Stomach (tissue), 9 donors: ENCODE results near the gene CLTA. TPM values are rescaled to one million over a fixed set of nuclear protein-coding genes. Genes with fewer than 3 reads are reported as not detected.

ENCODE experiments used
- DNase-seq, 2 donors: peaks; one replicate each; pipeline versions ENCODE4 v3.0.0 to v3.0.0-alpha.2; 2013 to 2019
- H3K27ac ChIP-seq, 5 donors: fragments of 200-600 bp in 4 of 5; sonication (generic) in 4 of 5; one replicate each; pipeline ENCODE4 v1.5.1; 2013 to 2019; ENCODE audit warnings: mild to moderate bottlenecking in 1 of 5, moderate library complexity in 1 of 5
- H3K27me3 ChIP-seq, 3 donors: fragments of 200-600 bp; sonication (generic); one replicate each; pipeline ENCODE4 v1.5.1; 2017 to 2019; ENCODE audit warnings: mixed run types in 1 of 3
- H3K36me3 ChIP-seq, 4 donors: fragments of 200-600 bp; sonication (generic); 1 replicate in 3 of 4; 2 replicates in 1 of 4; pipeline ENCODE4 v1.5.1; 2016 to 2019
- H3K4me1 ChIP-seq, 4 donors: fragments of 200-600 bp; sonication (generic); one replicate each; pipeline ENCODE4 v1.5.1; 2016 to 2019
- H3K4me3 ChIP-seq, 4 donors: fragments of 200-600 bp; sonication (generic) in 3 of 4; one replicate each; pipeline ENCODE4 v1.5.1; 2016 to 2019; ENCODE audit warnings: mild to moderate bottlenecking in 1 of 4
- H3K9me3 ChIP-seq, 4 donors: fragments of 200-600 bp; sonication (generic); one replicate each; pipeline ENCODE4 v1.5.1; 2016 to 2019
- EP300 ChIP-seq: sonication (generic); formaldehyde crosslinking; IDR thresholded peaks from one replicate; pipeline ENCODE4 v1.6.1; 2017; ENCODE audit warnings: antibody characterized with exemption
- POLR2A ChIP-seq, 4 donors: fragments of 450-650 bp; IDR thresholded peaks; one replicate each; pipeline ENCODE4 v1.6.1; 2016; ENCODE audit warnings: antibody characterized with exemption in 4 of 4, control low read depth in 2 of 4, mild to moderate bottlenecking in 1 of 4, moderate library complexity in 1 of 4
- POLR2AphosphoS5 ChIP-seq, 3 donors: sonication (generic); formaldehyde crosslinking; IDR thresholded peaks; one replicate each; pipeline ENCODE4 v1.6.1; 2016; ENCODE audit warnings: antibody characterized with exemption in 3 of 3
- WGBS, 5 donors: extraction: QIAGEN DNeasy Blood & Tissue Kit in 3 of 5; methylation state at CpG; one replicate each; pipeline versions ENCODE4 v1.1.5 to v1.1.7; 2013 to 2018; 5-methylcytosine and 5-hydroxymethylcytosine counted together
- intact Hi-C: fragments of 100-400 bp; cut with DNase I; formaldehyde crosslinking; loops from one replicate; pipeline ENCODE4 v1.15.1; 2023; ENCODE audit warnings: low total_unique reads
- polyA plus RNA-seq, 3 donors: library from polyadenylated mRNA; stranded (reverse); fragments of 200-250 nt; gene quantifications; one replicate each; pipeline ENCODE4 v1.2.3, GENCODE V29; 2013
- total RNA-seq, 5 donors: library from RNA; depleted of rRNA; stranded (reverse); fragments of >200 nt; gene quantifications; one replicate each; pipeline versions ENCODE4 v1.1.0 to v1.2.3, GENCODE V29; 2014 to 2016
- TF ChIP-seq, protein P1 (sequence below), 7 experiments: fragments of 450-650 bp in 4 of 7; fragments of 200-600 bp in 3 of 7; sonication (generic) in 3 of 7; IDR thresholded peaks; one replicate each; pipeline ENCODE4 v1.5.1; 2016 to 2019; ENCODE audit warnings: antibody characterized with exemption in 7 of 7, control low read depth in 2 of 7, mild to moderate bottlenecking in 1 of 7
- donor health status: healthy with polysubstance abuse.
- donor health status: Bipolar disorder and iron deficiency.
- donor health status: healthy.

Gene CLTA
- total and polyA plus RNA-seq, 8 donors = 25.1 to 890 (median 150) TPM

DNA sequence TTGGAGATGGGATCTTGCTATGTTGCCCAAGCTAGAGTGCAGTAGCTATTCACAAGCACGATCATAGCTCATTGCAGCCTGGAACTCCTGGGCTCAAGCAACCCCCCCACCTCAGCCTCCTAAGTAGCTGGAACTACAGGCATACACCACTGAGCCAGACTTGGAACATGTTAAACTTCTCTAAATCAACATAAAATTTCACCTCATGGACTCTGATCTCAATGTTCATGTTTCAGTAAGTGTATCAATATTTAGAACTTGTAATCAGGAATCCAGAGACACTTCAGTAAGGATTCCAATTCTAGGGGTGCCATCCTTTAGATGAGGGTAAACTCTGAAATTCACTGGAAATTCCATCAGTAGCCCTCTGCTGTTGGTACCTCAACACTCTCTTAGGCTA, 60.7 kb downstream of the CLTA start:
- Histone ChIP-seq H3K27ac (no peak overlapping the region), H3K4me1 (peaks cover 9 to 59% (median 24%) of the 10 kb centered on the region in 4 donors), H3K36me3 (peaks cover 0 to 10% (median 9%) of the 10 kb centered on the region in 4 donors), H3K27me3 (no peaks in the 10 kb centered on the region), H3K9me3 (no peaks in the 10 kb centered on the region), H3K4me3 (no peak overlapping the region)
- 50 to 98% (median 88%) methylated on average over 1 of the region's 1 CpG for WGBS, 5 donors
- intact Hi-C loops = loop anchor here (5.0 kb wide), 1 partner anchor 76 kb away; no protein-coding TSS in a partner anchor
- DNase-seq = no peak
- TF ChIP-seq EP300 (no peak), POLR2A (IDR thresholded peaks at IDR 0.05) (no peak), POLR2AphosphoS5 (IDR thresholded peaks at IDR 0.05) (no peak)
- TF ChIP-seq, protein P1, sequence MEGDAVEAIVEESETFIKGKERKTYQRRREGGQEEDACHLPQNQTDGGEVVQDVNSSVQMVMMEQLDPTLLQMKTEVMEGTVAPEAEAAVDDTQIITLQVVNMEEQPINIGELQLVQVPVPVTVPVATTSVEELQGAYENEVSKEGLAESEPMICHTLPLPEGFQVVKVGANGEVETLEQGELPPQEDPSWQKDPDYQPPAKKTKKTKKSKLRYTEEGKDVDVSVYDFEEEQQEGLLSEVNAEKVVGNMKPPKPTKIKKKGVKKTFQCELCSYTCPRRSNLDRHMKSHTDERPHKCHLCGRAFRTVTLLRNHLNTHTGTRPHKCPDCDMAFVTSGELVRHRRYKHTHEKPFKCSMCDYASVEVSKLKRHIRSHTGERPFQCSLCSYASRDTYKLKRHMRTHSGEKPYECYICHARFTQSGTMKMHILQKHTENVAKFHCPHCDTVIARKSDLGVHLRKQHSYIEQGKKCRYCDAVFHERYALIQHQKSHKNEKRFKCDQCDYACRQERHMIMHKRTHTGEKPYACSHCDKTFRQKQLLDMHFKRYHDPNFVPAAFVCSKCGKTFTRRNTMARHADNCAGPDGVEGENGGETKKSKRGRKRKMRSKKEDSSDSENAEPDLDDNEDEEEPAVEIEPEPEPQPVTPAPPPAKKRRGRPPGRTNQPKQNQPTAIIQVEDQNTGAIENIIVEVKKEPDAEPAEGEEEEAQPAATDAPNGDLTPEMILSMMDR (IDR thresholded peaks at IDR 0.05) = no peak

DNA sequence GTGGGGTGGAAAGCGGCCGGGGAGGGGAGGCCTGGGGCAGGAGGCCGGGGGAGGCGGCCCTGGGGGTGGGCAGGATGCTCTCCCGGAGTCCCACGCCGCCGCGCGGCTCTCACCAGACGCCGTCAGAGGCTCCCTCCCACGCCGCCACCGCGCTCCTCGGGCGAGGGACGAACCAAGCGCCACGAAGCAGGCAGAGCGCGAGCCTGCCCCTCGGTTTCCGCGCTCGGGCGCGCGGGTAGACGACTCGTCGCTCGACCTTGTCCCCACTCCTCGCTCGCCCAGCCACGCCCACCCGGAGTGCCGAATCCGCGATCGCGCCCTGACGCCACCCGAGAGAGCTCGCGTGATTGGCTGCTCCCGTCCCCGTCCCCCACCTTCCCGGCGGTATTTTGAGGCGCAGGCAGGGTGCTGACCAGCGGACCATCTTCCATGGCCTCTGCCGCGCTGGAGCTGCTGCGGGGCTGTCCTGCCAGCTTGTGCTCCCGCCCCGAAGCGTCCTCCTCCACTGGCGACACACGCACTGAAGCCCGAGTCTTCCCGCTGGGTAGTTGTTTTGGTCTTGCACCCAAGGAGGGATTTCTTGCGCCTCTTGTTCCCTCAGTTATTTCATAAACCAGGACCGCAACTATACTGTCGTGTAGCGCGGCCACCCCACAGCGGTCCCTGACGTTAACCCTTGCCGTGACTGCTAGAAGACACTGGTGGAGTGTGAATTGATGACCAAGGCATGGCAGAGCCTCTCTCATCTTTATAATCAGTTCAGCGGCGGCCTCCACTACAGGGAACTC, 67.7 kb downstream of the CLTA start, which contains the start of gene GNE:
TSS of gene GNE (minus strand) at position 241 of the 788 bp plus-strand sequence. CDS start 9,093 bp downstream, outside the sequence.
- intact Hi-C loops = no loop called here
- WGBS, 5 donors = 2 to 7% (median 2%) methylated on average over 18 to 72 of the region's 73 CpGs
- DNase-seq = peak; percentile 96 to 99
- Histone ChIP-seq H3K9me3 (no peaks in the 10 kb centered on the region), H3K27ac (peak within 1 kb of the TSS; percentile 85 to 98 (median 96)), H3K36me3 (no peaks in the 10 kb centered on the region), H3K4me1 (peaks cover 0 to 28% (median 21%) of the 10 kb centered on the region in 4 donors), H3K4me3 (peak within 1 kb of the TSS; percentile 83 to 92 (median 88)), H3K27me3 (no peaks in the 10 kb centered on the region)
- TF ChIP-seq EP300 (no peak), POLR2AphosphoS5 (IDR thresholded peaks at IDR 0.05) (peak; percentile 79 to 90 (median 89)), POLR2A (IDR thresholded peaks at IDR 0.05) (peak in 2 of 4 donors; percentile 23 to 68)
- TF ChIP-seq, protein P1 (IDR thresholded peaks at IDR 0.05) = no peak

DNA sequence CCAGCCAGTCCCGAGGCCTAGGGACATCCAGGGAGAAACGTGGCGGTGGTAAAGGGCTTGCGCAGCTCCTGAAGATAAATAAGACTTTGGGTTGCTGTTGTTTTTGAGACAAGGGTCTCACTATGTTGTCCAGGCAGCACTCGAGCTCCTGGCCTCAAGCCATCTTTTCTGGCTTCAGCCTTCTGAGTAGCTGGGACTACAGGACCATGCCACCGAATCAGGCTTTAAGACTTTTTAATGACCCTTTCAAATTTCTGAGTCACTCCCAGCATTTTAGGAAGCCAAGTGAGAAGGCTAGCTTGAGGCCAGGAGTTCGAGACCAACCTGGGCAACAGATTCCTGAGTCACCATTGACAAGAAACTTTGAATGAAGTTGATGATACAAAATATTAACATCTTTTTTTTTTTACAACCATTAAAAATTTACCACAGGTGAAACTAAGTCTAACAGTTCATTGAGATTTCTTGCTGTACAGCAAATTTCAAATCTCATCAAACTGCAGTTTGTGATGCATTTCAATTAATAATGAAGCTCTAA, 68.3 kb downstream of the CLTA start:
- intact Hi-C loops = no loop called here
- Histone ChIP-seq H3K27me3 (no peaks in the 10 kb centered on the region), H3K27ac (peak overlapping the region; percentile 85 to 98 (median 96)), H3K36me3 (no peaks in the 10 kb centered on the region), H3K4me3 (peak overlapping the region; percentile 83 to 92 (median 88)), H3K4me1 (peaks cover 0 to 26% (median 21%) of the 10 kb centered on the region in 4 donors), H3K9me3 (no peaks in the 10 kb centered on the region)
- 43 to 60% (median 47%) methylated on average over 7 of the region's 7 CpGs for WGBS, 5 donors
- no peak for TF ChIP-seq POLR2A (IDR thresholded peaks at IDR 0.05)
- no peak for TF ChIP-seq POLR2AphosphoS5 (IDR thresholded peaks at IDR 0.05)
- no peak for TF ChIP-seq EP300
- TF ChIP-seq, protein P1 (IDR thresholded peaks at IDR 0.05) = no peak
- no peak for DNase-seq

Other genes with a start within 250 kb of the CLTA start
- gene OR2S2, start 232.8 kb upstream of the CLTA start, total RNA-seq = not detected
- not detected for gene OR2S2, start 232.8 kb upstream of the CLTA start, polyA plus RNA-seq
- 10 to 100 TPM in 3 of 5 donors, 1 to 10 TPM in 2; 4.3 to 19.3 (median 13.3) TPM for gene RECK, start 154.0 kb upstream of the CLTA start, total RNA-seq
- 1 to 10 TPM; 2.3 to 4.7 (median 2.3) TPM for gene RECK, start 154.0 kb upstream of the CLTA start, polyA plus RNA-seq
- 10 to 100 TPM in 4 of 5 donors, 1 to 10 TPM in 1; 3.5 to 40.6 (median 33.5) TPM for gene GLIPR2, start 54.2 kb upstream of the CLTA start, total RNA-seq
- 10 to 100 TPM; 22.0 to 37.9 (median 32.1) TPM for gene GLIPR2, start 54.2 kb upstream of the CLTA start, polyA plus RNA-seq
- gene CCIN, start 21.5 kb upstream of the CLTA start, total RNA-seq = 1 to 10 TPM in 2 of 5 donors, under 1 TPM in 1, not detected in 2; 0.45 to 1.3 (median 1.2) TPM
- gene CCIN, start 21.5 kb upstream of the CLTA start, polyA plus RNA-seq = under 1 TPM in 2 of 3 donors, not detected in 1; 0.08 to 0.31 TPM
- 10 to 100 TPM in 4 of 5 donors, 1 to 10 TPM in 1; 2.3 to 63.1 (median 21.7) TPM for gene GNE, start 67.5 kb downstream of the CLTA start, total RNA-seq
- gene GNE, start 67.5 kb downstream of the CLTA start, polyA plus RNA-seq = 1 to 10 TPM; 2.6 to 5.3 (median 4.0) TPM
- 10 to 100 TPM; 15.2 to 33.2 (median 22.9) TPM for gene RNF38, start 209.3 kb downstream of the CLTA start, total RNA-seq
- 10 to 100 TPM in 1 of 3 donors, 1 to 10 TPM in 2; 7.3 to 10.4 (median 8.0) TPM for gene RNF38, start 209.3 kb downstream of the CLTA start, polyA plus RNA-seq